WTC11 (cell line): ENCODE data around the gene EHF.

Experiments
- ATF2 ChIP-seq: sonication (generic); formaldehyde crosslinking; IDR thresholded peaks from 2 replicates; pipeline ENCODE4 v1.8.1; 2022; ENCODE audit warnings: low read depth, missing genetic modification reagents, borderline replicate concordance
- E2F4 ChIP-seq: sonication (generic); formaldehyde crosslinking; IDR thresholded peaks from 2 replicates; pipeline ENCODE4 v1.8.1; 2022; ENCODE audit warnings: low read depth, mild to moderate bottlenecking, moderate library complexity, missing genetic modification reagents, borderline replicate concordance
- ESRRA ChIP-seq: sonication (generic); formaldehyde crosslinking; IDR thresholded peaks from 2 replicates; pipeline ENCODE4 v1.8.1; 2022; ENCODE audit warnings: mild to moderate bottlenecking, missing genetic modification reagents, borderline replicate concordance
- HMGXB4 ChIP-seq: sonication (generic); formaldehyde crosslinking; IDR thresholded peaks from 2 replicates; pipeline ENCODE4 v1.8.1; 2023; ENCODE audit warnings: mild to moderate bottlenecking, moderate library complexity, missing genetic modification reagents
- JUN ChIP-seq: sonication (generic); formaldehyde crosslinking; IDR thresholded peaks from 2 replicates; pipeline ENCODE4 v1.8.0; 2023; ENCODE audit warnings: mild to moderate bottlenecking, missing genetic modification reagents
- NR3C1 ChIP-seq: sonication (generic); formaldehyde crosslinking; conservative IDR thresholded peaks from 2 replicates; pipeline ENCODE4 v1.8.1; 2023; ENCODE audit warnings: low read depth, mild to moderate bottlenecking, missing genetic modification reagents
- RELA ChIP-seq: sonication (generic); formaldehyde crosslinking; IDR thresholded peaks from 2 replicates; pipeline ENCODE4 v1.8.1; 2022; ENCODE audit warnings: missing genetic modification reagents, mild to moderate bottlenecking, borderline replicate concordance
- SMAD4 ChIP-seq: sonication (generic); formaldehyde crosslinking; IDR thresholded peaks from 2 replicates; pipeline ENCODE4 v1.8.0; 2022; ENCODE audit warnings: mild to moderate bottlenecking, missing genetic modification reagents
- TEAD1 ChIP-seq: sonication (generic); formaldehyde crosslinking; IDR thresholded peaks from 2 replicates; pipeline ENCODE4 v1.8.0; 2022; ENCODE audit warnings: mild to moderate bottlenecking, missing genetic modification reagents
- ZBTB21 ChIP-seq: sonication (generic); formaldehyde crosslinking; IDR thresholded peaks from 2 replicates; pipeline ENCODE4 v1.8.1; 2023; ENCODE audit warnings: mild to moderate bottlenecking, missing genetic modification reagents, borderline replicate concordance
- TF ChIP-seq, protein P1 (sequence below): fragments of 200-600 bp; IDR thresholded peaks from 2 replicates; pipeline ENCODE4 v1.8.0; 2022; ENCODE audit warnings: antibody characterized with exemption
- TF ChIP-seq, protein P2 (sequence below): sonication (generic); formaldehyde crosslinking; IDR thresholded peaks from 2 replicates; pipeline ENCODE4 v1.8.1; 2023; ENCODE audit warnings: mild to moderate bottlenecking, missing genetic modification reagents, moderate library complexity
- TF ChIP-seq, protein P3 (sequence below): sonication (generic); formaldehyde crosslinking; conservative IDR thresholded peaks from 2 replicates; pipeline ENCODE4 v1.8.1; 2023; ENCODE audit warnings: mild to moderate bottlenecking, low read depth, missing genetic modification reagents, moderate library complexity

GRCh38 chr11:34604911-34605310, 16.0 kb upstream of the EHF start:
- no peak for TF ChIP-seq NR3C1 (CRISPR knock-in tag)
- TF ChIP-seq, protein P1, sequence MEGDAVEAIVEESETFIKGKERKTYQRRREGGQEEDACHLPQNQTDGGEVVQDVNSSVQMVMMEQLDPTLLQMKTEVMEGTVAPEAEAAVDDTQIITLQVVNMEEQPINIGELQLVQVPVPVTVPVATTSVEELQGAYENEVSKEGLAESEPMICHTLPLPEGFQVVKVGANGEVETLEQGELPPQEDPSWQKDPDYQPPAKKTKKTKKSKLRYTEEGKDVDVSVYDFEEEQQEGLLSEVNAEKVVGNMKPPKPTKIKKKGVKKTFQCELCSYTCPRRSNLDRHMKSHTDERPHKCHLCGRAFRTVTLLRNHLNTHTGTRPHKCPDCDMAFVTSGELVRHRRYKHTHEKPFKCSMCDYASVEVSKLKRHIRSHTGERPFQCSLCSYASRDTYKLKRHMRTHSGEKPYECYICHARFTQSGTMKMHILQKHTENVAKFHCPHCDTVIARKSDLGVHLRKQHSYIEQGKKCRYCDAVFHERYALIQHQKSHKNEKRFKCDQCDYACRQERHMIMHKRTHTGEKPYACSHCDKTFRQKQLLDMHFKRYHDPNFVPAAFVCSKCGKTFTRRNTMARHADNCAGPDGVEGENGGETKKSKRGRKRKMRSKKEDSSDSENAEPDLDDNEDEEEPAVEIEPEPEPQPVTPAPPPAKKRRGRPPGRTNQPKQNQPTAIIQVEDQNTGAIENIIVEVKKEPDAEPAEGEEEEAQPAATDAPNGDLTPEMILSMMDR: no peak
- TF ChIP-seq ZBTB21 (CRISPR knock-in tag): no peak
- no peak for TF ChIP-seq JUN (CRISPR knock-in tag)
- no peak for TF ChIP-seq ATF2 (CRISPR knock-in tag)
- TF ChIP-seq, protein P2, sequence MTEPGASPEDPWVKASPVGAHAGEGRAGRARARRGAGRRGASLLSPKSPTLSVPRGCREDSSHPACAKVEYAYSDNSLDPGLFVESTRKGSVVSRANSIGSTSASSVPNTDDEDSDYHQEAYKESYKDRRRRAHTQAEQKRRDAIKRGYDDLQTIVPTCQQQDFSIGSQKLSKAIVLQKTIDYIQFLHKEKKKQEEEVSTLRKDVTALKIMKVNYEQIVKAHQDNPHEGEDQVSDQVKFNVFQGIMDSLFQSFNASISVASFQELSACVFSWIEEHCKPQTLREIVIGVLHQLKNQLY (CRISPR knock-in tag): no peak
- TF ChIP-seq HMGXB4: no peak
- TF ChIP-seq, protein P3, sequence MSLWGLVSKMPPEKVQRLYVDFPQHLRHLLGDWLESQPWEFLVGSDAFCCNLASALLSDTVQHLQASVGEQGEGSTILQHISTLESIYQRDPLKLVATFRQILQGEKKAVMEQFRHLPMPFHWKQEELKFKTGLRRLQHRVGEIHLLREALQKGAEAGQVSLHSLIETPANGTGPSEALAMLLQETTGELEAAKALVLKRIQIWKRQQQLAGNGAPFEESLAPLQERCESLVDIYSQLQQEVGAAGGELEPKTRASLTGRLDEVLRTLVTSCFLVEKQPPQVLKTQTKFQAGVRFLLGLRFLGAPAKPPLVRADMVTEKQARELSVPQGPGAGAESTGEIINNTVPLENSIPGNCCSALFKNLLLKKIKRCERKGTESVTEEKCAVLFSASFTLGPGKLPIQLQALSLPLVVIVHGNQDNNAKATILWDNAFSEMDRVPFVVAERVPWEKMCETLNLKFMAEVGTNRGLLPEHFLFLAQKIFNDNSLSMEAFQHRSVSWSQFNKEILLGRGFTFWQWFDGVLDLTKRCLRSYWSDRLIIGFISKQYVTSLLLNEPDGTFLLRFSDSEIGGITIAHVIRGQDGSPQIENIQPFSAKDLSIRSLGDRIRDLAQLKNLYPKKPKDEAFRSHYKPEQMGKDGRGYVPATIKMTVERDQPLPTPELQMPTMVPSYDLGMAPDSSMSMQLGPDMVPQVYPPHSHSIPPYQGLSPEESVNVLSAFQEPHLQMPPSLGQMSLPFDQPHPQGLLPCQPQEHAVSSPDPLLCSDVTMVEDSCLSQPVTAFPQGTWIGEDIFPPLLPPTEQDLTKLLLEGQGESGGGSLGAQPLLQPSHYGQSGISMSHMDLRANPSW: no peak
- TF ChIP-seq TEAD1 (CRISPR knock-in tag): no peak
- no peak for TF ChIP-seq ESRRA (CRISPR knock-in tag)
- no peak for TF ChIP-seq E2F4 (CRISPR knock-in tag)
- TF ChIP-seq SMAD4 (CRISPR knock-in tag): no peak
- TF ChIP-seq RELA: no peak
